ENCODE measurements around the gene EIF3A.
"Not testable (repeated sequence)": the region's sequence is repeated elsewhere in the genome, so short reads cannot be mapped to it uniquely, and the experiment has no call there.

EIF3A gene

GRCh38 chr10:119104654-119105015 lies 24.0 kb upstream of the EIF3A start:
- no peak for DNase-seq (ENCODE audit: low read depth)
- no peak for TF ChIP-seq CTCF (IDR thresholded peaks at IDR 0.05; ENCODE audit: control insufficient read depth, extremely low read depth, insufficient read depth)
- H3K4me3 ChIP-seq (ENCODE audit: low read depth, low read length): peak overlapping the region; percentile 74

DNA sequence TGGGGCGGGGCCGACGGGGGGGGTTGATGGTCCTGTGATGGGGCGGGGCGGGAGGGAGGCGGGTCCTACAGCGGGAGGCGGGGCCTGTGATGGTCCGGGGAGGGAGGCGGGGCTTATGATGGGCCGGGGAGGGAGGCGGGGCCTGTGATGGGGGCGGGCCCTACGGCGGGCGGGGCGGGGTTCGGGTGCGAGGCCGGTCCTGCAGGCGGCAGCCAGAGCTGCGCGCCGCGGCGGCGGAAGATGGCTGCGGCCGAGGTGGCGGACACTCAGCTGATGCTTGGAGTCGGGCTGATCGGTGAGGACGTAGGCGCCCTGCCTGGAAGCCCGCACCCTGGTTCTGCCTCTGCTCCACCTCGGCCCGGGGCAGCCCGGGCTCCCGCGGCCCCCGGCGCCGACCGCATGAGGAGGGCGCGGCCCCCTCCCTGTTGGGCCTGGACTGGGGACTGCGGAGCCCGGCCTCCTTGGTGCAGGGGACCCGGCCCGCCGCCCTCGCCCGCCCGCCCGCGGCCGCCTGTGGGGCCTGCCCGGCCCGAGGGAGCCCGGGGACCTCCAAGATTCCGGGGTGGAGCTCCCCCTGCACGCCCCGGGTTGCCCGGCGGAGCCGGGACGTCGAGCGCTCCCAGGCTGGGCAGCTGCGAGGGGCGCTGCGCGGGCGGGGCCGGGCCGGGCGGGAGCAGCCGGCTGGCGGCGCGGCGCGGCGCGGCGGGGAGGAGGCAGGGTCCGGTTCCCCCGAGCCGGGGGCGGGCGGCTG lies 23.5 kb upstream of the EIF3A start, which contains the start of gene DENND10:
TSS of gene DENND10 (plus strand) at position 211 of the 751 bp plus-strand sequence. CDS start at position 241, 30 bp downstream.
- H3K4me3 ChIP-seq (ENCODE audit: low read depth, low read length): peak within 1 kb of the TSS; percentile 74
- no peak for TF ChIP-seq CTCF (IDR thresholded peaks at IDR 0.05; ENCODE audit: control insufficient read depth, extremely low read depth, insufficient read depth)
- no peak for DNase-seq (ENCODE audit: low read depth)

DNA sequence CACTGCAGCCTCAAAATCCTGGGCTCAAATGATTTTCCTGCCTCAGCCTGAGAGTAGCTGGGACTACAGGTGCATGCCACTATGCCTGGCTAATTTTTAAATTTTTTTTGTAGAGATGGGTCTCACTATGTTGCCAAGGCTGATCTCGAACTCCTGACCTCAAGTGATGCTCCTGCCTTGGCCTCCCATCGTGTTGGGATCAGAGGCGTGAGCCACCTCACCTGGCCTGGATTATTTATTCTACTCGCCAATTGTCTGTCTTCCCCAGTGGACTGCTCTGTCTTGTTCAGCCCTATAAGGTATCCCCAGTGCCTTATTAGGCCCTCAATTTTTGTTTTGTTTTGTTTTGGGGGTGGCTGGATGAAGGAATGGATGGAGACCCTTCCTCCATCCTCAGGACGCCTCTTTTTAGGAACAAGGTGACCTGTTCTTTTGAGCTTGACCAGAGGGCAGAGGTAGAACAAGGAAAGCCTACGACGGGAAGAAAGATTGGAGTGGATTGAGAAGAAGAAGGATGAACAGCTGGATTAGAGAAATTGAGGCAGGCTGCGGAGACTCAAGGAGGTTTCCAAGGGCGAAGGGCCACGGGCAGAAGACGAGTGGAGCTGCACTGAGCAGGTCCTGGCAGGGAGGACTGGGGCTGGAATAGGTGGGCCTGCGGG lies 22.8 kb upstream of the EIF3A start:
- TF ChIP-seq CTCF (IDR thresholded peaks at IDR 0.05; ENCODE audit: control insufficient read depth, extremely low read depth, insufficient read depth): no peak
- DNase-seq (ENCODE audit: low read depth): no peak
- no peak overlapping the region for H3K4me3 ChIP-seq (ENCODE audit: low read depth, low read length)

- 0 out of 2 replicates have a peak overlapping the region, but pooled peaks have one; percentile 0 for H3K4me3 ChIP-seq (ENCODE audit: low read depth, low read length)
- TF ChIP-seq CTCF (IDR thresholded peaks at IDR 0.05; ENCODE audit: control insufficient read depth, extremely low read depth, insufficient read depth): no peak
- DNase-seq (ENCODE audit: low read depth): no peak
These were observed 20.9 kb upstream of the EIF3A start for GRCh38 chr10:119101366-119102098.

DNA sequence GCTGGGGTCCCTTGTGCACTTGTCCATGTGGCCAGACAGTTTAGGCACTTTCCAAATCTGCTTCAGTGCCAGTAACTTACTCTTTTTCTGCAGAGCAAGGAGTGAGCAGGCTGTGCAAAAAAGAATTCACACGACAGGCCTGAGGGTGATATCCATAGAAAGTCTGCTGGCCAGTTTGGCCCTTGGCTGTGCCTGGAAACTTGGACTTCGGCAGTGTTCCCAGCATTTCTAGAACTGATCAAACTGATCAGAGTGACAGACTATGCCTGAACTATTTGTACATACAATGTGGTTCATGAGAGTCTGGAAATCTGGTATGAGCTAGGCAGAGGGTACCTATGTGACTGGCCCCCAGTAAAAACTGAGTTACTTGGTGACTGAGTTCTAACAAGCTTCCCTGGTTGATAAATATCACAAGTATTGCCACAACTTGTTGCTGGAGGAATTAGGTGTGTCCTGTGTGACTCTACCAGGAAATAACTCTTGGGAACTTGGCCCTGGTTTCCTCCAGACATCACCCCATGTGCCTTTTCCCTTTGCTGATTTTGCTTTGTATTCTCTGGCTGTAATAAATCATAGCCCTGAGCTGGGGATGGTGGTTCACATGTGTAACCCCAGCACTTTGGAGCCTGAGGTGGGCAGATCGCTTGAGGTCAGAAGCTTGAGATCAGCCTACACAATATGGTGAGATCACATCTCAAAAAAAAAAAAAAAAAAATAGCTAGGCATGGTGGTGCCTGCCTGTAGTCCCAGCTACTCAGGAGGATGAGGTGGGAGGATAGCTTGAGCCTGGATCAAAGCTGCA lies 20.0 kb upstream of the EIF3A start:
- no peak for DNase-seq (ENCODE audit: low read depth)
- TF ChIP-seq CTCF (IDR thresholded peaks at IDR 0.05; ENCODE audit: control insufficient read depth, extremely low read depth, insufficient read depth): no peak
- H3K4me3 ChIP-seq (ENCODE audit: low read depth, low read length): no peak overlapping the region

DNA sequence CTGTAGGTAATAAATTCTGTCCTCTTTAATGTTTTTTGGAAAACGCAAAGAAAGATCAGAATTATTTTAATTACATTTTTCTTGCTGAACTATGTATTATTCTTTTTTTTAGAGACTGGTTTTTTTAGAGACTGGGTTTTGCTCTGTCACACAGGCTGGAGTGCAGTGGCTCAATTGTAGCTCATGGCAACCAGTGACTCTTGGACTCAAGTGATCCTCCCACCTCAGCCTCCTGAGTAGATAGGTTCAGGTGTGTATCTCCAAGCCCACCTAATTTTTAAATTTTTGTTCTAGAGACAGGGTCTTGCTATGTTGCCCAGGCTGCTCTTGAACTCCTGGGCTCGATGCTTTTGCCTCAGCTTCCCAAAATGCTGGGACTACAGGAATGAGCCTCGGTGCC lies 18.0 kb upstream of the EIF3A start:
- H3K4me3 ChIP-seq (ENCODE audit: low read depth, low read length): no peak overlapping the region
- TF ChIP-seq CTCF (IDR thresholded peaks at IDR 0.05; ENCODE audit: control insufficient read depth, extremely low read depth, insufficient read depth): no peak
- DNase-seq (ENCODE audit: low read depth): no peak

DNA sequence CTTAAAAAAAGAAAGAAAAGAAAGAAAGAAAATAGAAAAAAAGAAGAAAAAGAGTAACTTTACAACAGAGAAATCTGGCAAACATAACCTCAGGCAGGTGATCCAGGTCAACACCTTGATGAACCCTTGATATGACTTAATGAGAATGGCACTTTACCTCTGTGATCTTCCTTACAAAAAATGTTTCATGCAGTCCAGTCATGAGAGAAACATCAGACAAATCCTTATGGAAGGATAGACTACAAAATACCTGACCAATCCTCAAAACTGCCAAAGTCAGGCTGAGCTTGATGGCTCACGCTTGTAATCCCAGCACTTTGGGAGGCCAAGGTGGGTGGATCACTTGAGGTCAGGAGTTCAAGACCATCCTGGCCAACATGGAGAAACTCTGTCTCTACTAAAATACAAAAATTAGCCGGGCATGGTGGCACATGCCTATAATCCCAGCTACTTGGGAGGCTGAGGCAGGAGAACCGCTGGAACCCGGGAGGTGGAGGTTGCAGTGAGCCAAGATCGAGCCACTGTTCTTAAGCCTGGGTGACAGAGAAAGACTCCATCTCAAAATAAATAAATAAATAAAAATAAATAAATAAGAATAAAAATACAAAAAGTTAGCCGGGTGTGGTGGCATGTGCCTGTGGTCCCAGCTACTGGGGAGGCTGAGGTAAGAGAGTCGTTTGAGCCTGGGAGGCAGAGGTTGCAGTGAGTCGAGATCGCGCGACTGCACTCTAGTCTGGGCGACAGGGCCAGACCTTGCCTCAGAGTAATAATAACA lies 16.2 kb upstream of the EIF3A start:
- DNase-seq (ENCODE audit: low read depth); H3K4me3 ChIP-seq (ENCODE audit: low read depth, low read length): not testable (repeated sequence)

Data from LNCaP clone FGC (cell line).